IPS DF 6.9 (cell line): ENCODE data around the gene GIPC3.
A peak's percentile ranks its signal among the peaks of the same experiment; 100 is the strongest.

Experiments used
- DNase-seq: peaks from one replicate; pipeline ENCODE4 v3.0.0-alpha.2; 2013; ENCODE audit warnings: low read depth, low spot score
- H3K27ac ChIP-seq: one replicate; pipeline ENCODE4 v1.5.1; 2013; ENCODE audit warnings: low read length, control low read depth
- H3K27me3 ChIP-seq: 2 replicates; pipeline ENCODE4 v1.6.1; 2013; ENCODE audit warnings: mild to moderate bottlenecking, low read length; ENCODE audit not compliant: control insufficient read depth, insufficient read depth
- H3K36me3 ChIP-seq: 2 replicates; pipeline ENCODE4 v1.6.1; 2013; ENCODE audit warnings: low read length; ENCODE audit not compliant: control insufficient read depth, insufficient read depth
- H3K4me1 ChIP-seq: 2 replicates; pipeline ENCODE4 v1.6.1; 2013; ENCODE audit warnings: low read length; ENCODE audit not compliant: control insufficient read depth, insufficient read depth
- H3K4me3 ChIP-seq: 2 replicates; pipeline ENCODE4 v1.5.1; 2013; ENCODE audit warnings: mild to moderate bottlenecking, low read length
- H3K9me3 ChIP-seq: 2 replicates; pipeline ENCODE4 v1.6.1; 2013; ENCODE audit warnings: low read length, inconsistent platforms; ENCODE audit not compliant: control insufficient read depth, insufficient read depth
- WGBS: extraction: QIAGEN DNeasy Blood & Tissue Kit; methylation state at CpG from one replicate; pipeline ENCODE4 v1.1.7; 2013; ENCODE audit warnings: mixed read lengths, missing lambda C conversion rate; ENCODE audit not compliant: insufficient read length, insufficient coverage; 5-methylcytosine and 5-hydroxymethylcytosine counted together

Gene GIPC3

DNA sequence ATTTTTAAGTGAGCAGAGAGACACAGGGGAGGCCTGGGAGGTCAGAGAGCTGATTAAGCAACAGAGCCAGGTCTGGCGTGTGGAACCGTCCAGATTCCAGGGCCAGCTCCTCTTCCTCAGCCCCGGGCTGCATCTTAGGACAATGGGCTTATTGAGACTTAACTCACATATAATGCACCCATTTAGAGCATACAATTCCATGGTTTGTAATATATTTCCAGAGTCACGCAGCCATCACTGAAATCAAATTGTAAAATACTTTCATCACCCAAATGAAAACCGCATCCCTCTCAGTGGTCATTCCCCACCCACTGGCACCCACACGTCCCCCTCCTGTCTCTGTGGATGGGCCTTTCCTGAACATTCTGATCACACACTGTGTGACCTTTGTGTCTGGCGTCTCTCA lies 14.7 kb upstream of the GIPC3 start:
- WGBS: no CpG with 5 or more reads among the region's 7 CpGs
- Histone ChIP-seq H3K4me3 (no peak overlapping the region), H3K4me1 (peaks cover 4% of the 10 kb centered on the region), H3K27ac (no peak overlapping the region), H3K36me3 (no peaks in the 10 kb centered on the region), H3K27me3 (no peaks in the 10 kb centered on the region), H3K9me3 (no peaks in the 10 kb centered on the region)
- DNase-seq: no peak

DNA sequence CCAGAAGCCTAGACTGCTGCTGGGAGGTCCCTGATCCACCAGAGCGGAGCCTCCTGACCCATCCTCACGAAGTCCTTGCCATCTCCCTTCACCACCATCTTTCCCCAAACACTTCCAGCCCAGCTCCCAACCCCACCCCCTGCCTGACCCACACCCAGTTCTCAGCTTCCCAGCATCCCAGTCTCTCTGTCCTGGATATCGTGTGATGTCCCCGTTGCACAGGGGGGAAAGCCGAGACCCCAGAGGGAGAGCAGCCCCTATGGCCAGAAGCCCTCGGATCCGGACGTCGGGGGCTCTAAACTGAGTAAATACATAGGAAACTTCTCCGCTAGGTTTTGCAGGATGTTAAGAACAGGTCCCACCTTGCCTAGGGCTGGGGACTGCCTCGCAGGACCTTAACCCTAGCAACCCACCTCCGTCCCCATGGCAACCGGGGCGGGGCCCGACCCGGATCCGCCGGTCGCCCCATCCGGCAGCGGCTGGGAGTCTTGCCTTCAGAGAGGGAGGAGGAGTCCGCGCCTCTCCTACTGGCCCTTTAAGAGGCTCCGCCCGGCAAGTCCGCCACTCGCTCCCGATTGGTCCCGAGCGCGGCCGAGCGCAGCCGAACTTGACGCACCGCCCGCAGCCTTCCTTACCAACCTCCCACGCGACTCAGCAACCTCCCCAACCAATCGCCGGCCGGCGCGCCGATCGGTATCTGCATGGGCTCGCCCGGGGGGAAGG lies 13.0 kb upstream of the GIPC3 start:
- Histone ChIP-seq H3K27me3 (no peaks in the 10 kb centered on the region), H3K9me3 (no peaks in the 10 kb centered on the region), H3K4me3 (no peak overlapping the region), H3K4me1 (peaks cover 8% of the 10 kb centered on the region), H3K27ac (no peak overlapping the region), H3K36me3 (no peaks in the 10 kb centered on the region)
- DNase-seq: peak; percentile 92
- no CpG with 5 or more reads among the region's 48 CpGs for WGBS

DNA sequence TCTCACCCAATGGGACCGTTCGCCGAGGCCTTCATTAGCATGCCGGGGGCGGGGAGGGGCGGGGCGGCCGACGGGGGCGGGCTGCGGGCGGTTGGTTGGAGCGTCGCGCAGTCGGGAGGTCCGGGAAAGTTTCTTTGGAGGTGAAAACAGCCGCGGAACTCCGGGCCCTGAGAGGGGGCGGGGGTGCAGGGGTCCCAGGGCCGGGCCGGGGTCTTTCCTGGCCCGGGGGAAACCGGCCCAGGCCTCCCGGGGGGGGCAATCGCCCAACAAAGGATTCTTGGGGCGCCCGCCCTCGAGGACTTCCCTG lies 12.5 kb upstream of the GIPC3 start, which contains the start of gene HMG20B:
TSS of gene HMG20B (plus strand) at position 90 of the 307 bp plus-strand sequence. CDS start 366 bp downstream, outside the sequence.
- H3K27ac ChIP-seq: no peak within 1 kb of the TSS
- no peak for DNase-seq
- no peaks in the 10 kb centered on the region for H3K36me3 ChIP-seq
- no peaks in the 10 kb centered on the region for H3K9me3 ChIP-seq
- H3K4me3 ChIP-seq: peak within 1 kb of the TSS; percentile 95
- no peaks in the 10 kb centered on the region for H3K27me3 ChIP-seq
- WGBS: no CpG with 5 or more reads among the region's 30 CpGs
- H3K4me1 ChIP-seq: peaks cover 8% of the 10 kb centered on the region

- Histone ChIP-seq H3K4me1 (peaks cover 8% of the 10 kb centered on the region), H3K36me3 (no peaks in the 10 kb centered on the region), H3K4me3 (peak overlapping the region; percentile 95), H3K9me3 (no peaks in the 10 kb centered on the region), H3K27ac (no peak overlapping the region), H3K27me3 (no peaks in the 10 kb centered on the region)
- WGBS: no CpG with 5 or more reads among the region's 60 CpGs
- DNase-seq: no peak
These were observed 12.0 kb upstream of the GIPC3 start for GRCh38 chr19:3573162-3573857.

- H3K4me3 ChIP-seq: peak overlapping the region; percentile 95; the same call in 1 of the 2 replicates
- WGBS: no CpG with 5 or more reads among the region's 55 CpGs
- no peaks in the 10 kb centered on the region for H3K27me3 ChIP-seq
- no peak overlapping the region for H3K27ac ChIP-seq
- no peaks in the 10 kb centered on the region for H3K9me3 ChIP-seq
- DNase-seq: peak; percentile 94
- peaks cover 8% of the 10 kb centered on the region for H3K4me1 ChIP-seq
- H3K36me3 ChIP-seq: no peaks in the 10 kb centered on the region
These were observed 11.2 kb upstream of the GIPC3 start for GRCh38 chr19:3573858-3574637.

- Histone ChIP-seq H3K4me3 (no peak overlapping the region), H3K9me3 (no peaks in the 10 kb centered on the region), H3K27ac (no peak overlapping the region), H3K4me1 (peaks cover 8% of the 10 kb centered on the region), H3K36me3 (no peaks in the 10 kb centered on the region), H3K27me3 (no peaks in the 10 kb centered on the region)
- no peak for DNase-seq
- no CpG with 5 or more reads among the region's 19 CpGs for WGBS
These were observed 10.0 kb upstream of the GIPC3 start for GRCh38 chr19:3575260-3575741.

DNA sequence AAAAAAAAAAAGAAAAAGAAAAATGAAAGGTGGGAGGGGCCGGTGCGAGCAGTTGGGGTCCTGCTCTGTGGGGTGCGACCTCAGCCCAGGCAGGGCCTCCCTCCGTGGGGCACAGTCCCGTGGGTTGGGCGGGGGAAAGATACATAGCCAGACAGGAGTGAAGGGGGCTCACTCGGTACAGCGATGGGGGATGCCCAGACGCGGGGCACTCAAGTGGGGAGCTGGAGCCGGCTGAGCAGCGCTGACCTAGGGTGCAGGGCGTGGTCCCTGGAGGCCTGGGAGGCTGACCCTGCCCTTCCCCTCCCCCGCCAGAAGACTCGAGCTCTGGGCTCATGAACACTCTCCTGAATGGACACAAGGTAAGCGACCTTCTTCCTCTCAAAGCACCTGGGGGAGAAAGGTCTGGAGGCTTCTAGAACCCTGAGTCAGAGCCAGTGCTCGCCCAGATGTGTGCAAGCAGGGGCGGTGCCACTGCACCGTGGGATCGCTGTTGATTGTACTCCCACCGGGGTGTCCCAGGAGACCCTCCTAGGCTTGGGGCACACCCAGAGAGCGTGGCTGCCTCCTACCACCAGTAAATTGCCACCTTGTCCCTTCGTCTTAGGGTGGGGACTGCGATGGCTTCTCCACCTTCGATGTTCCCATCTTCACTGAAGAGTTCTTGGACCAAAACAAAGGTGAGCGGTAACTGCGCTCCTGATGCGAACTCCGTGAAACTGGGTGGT lies 9.2 kb upstream of the GIPC3 start:
- Histone ChIP-seq H3K4me3 (peak overlapping the region; percentile 36; the same call in 1 of the 2 replicates), H3K4me1 (peaks cover 8% of the 10 kb centered on the region), H3K36me3 (no peaks in the 10 kb centered on the region), H3K27me3 (no peaks in the 10 kb centered on the region), H3K9me3 (no peaks in the 10 kb centered on the region), H3K27ac (no peak overlapping the region)
- no CpG with 5 or more reads among the region's 29 CpGs for WGBS
- no peak for DNase-seq

DNA sequence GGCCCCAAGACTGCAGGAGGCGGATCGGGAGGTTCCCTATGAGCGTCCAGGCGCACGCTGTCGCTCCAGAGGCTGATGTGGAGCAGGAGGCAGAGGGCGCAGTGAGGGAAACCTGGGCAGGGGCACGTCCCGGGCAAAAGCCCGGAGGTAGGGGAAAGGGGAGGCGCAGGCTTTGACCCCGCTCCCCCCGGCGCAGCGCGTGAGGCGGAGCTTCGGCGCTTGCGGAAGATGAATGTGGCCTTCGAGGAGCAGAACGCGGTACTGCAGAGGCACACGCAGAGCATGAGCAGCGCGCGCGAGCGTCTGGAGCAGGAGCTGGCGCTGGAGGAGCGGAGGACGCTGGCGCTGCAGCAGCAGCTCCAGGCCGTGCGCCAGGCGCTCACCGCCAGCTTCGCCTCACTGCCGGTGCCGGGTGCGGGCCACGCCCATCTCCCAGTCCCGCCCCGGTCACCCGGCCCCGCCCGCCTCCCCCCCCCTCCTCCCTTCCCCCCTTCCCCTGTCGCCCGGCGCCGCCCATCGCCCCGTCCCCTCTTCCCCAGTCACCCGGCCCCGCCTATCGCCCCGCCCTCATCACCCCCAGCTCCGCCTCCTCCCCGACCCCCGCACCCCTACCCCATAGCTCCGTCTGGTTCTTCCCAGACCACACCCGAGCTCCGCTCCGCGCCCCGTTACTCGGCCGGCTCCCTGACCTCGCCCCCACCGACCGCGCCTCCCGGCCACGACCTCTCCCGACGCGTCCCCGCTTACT lies 8.4 kb upstream of the GIPC3 start:
- DNase-seq: no peak
- Histone ChIP-seq H3K36me3 (no peaks in the 10 kb centered on the region), H3K27ac (no peak overlapping the region), H3K9me3 (no peaks in the 10 kb centered on the region), H3K27me3 (no peaks in the 10 kb centered on the region), H3K4me3 (peak overlapping the region; percentile 58; the same call in 1 of the 2 replicates), H3K4me1 (peaks cover 8% of the 10 kb centered on the region)
- no CpG with 5 or more reads among the region's 78 CpGs for WGBS

GRCh38 chr19:3577723-3578344 lies 7.4 kb upstream of the GIPC3 start:
- H3K4me3 ChIP-seq: peak overlapping the region; percentile 58; the same call in 1 of the 2 replicates

More at GRCh38 chr19:3577723-3578344, 7.4 kb upstream of the GIPC3 start:
- H3K4me1 ChIP-seq: peaks cover 6% of the 10 kb centered on the region
- no peaks in the 10 kb centered on the region for H3K27me3 ChIP-seq
- DNase-seq: no peak
- no peaks in the 10 kb centered on the region for H3K9me3 ChIP-seq
- no peaks in the 10 kb centered on the region for H3K36me3 ChIP-seq
- H3K27ac ChIP-seq: no peak overlapping the region
- WGBS: no CpG with 5 or more reads among the region's 60 CpGs
